GM23248 (cell line): ENCODE results near the gene PDCD5. TPM values are rescaled to one million over a fixed set of nuclear protein-coding genes. Genes with fewer than 3 reads are reported as not detected.
A peak's percentile ranks its signal among the peaks of the same experiment; 100 is the strongest.
"Not testable (repeated sequence)": the region's sequence is repeated elsewhere in the genome, so short reads cannot be mapped to it uniquely, and the experiment has no call there.

Experiments
- DNase-seq: peaks from one replicate; pipeline ENCODE4 v3.0.0-alpha.2; 2015
- H2AFZ ChIP-seq: fragments of 200-600 bp; sonication (generic); 2 replicates; pipeline ENCODE4 v1.6.1; 2016; ENCODE audit warnings: antibody characterized with exemption
- H3F3A ChIP-seq: fragments of 200-600 bp; sonication (generic); 2 replicates; pipeline ENCODE4 v1.6.1; 2016; ENCODE audit warnings: mild to moderate bottlenecking, antibody characterized with exemption, mixed run types; ENCODE audit not compliant: insufficient read depth
- H3K27ac ChIP-seq: fragments of 200-600 bp; sonication (generic); 2 replicates; pipeline ENCODE4 v1.5.1; 2016; ENCODE audit warnings: mild to moderate bottlenecking
- H3K27me3 ChIP-seq: fragments of 200-600 bp; sonication (generic); replicated peaks from 2 replicates; pipeline ENCODE4 v1.6.1; 2016; ENCODE audit warnings: mild to moderate bottlenecking; ENCODE audit not compliant: insufficient read depth
- H3K36me3 ChIP-seq: fragments of 200-600 bp; sonication (generic); 2 replicates; pipeline ENCODE4 v1.6.1; 2016; ENCODE audit warnings: low read depth, mild to moderate bottlenecking
- H3K4me1 ChIP-seq: fragments of 200-600 bp; sonication (generic); 2 replicates; pipeline ENCODE4 v1.6.1; 2016; ENCODE audit warnings: mild to moderate bottlenecking; ENCODE audit not compliant: insufficient read depth
- H3K4me2 ChIP-seq: fragments of 200-600 bp; sonication (generic); one replicate; pipeline ENCODE4 v1.6.1; 2016; ENCODE audit warnings: mild to moderate bottlenecking; ENCODE audit not compliant: unreplicated experiment
- H3K4me3 ChIP-seq: fragments of 200-600 bp; sonication (generic); 2 replicates; pipeline ENCODE4 v1.5.1; 2016; ENCODE audit warnings: mild to moderate bottlenecking
- H3K79me2 ChIP-seq: fragments of 200-600 bp; sonication (generic); 2 replicates; pipeline ENCODE4 v1.6.1; 2016; ENCODE audit warnings: mild to moderate bottlenecking; ENCODE audit not compliant: insufficient read depth
- H3K9ac ChIP-seq: fragments of 200-600 bp; sonication (generic); 2 replicates; pipeline ENCODE4 v1.6.1; 2016; ENCODE audit warnings: mild to moderate bottlenecking
- H3K9me2 ChIP-seq: fragments of 200-600 bp; sonication (generic); 2 replicates; pipeline ENCODE4 v1.6.1; 2016; ENCODE audit warnings: mixed run types, mild to moderate bottlenecking, moderate library complexity; ENCODE audit not compliant: insufficient read depth
- H3K9me3 ChIP-seq: fragments of 200-600 bp; sonication (generic); one replicate; pipeline ENCODE4 v1.6.1; 2017; ENCODE audit warnings: low read depth
- H4K20me1 ChIP-seq: fragments of 200-600 bp; sonication (generic); 2 replicates; pipeline ENCODE4 v1.6.0; 2016; ENCODE audit not compliant: insufficient read depth
- EZH2 ChIP-seq: fragments of 200-600 bp; sonication (generic); IDR thresholded peaks from 2 replicates; pipeline ENCODE4 v1.6.1; 2018; ENCODE audit warnings: antibody characterized with exemption, mild to moderate bottlenecking; ENCODE audit not compliant: insufficient read depth, poor library complexity, severe bottlenecking
- EZH2phosphoT487 ChIP-seq: fragments of 200-600 bp; sonication (generic); IDR thresholded peaks from 2 replicates; pipeline ENCODE4 v1.6.1; 2018; ENCODE audit warnings: antibody characterized with exemption, moderate library complexity, mild to moderate bottlenecking, low read depth; ENCODE audit not compliant: insufficient read depth
- WGBS, 2 experiments: methylation state at CpG; one replicate each; pipeline ENCODE4 v1.1.6; 2015 to 2017; ENCODE audit warnings: low lambda C conversion rate in 2 of 2, low coverage in 1 of 2; ENCODE audit errors: missing lambda C conversion rate in 2 of 2; 5-methylcytosine and 5-hydroxymethylcytosine counted together
- in situ Hi-C: fragments of 300-500 bp; cut with MboI; formaldehyde crosslinking; loops from 2 replicates; pipeline ENCODE4 v1.15.0; 2020
- polyA plus RNA-seq: library from polyadenylated mRNA; unstranded; fragments of >200 nt; fragmentation: Nextera tagmentation; extraction: Ambion mirVana; gene quantifications from 2 replicates; pipeline ENCODE4 v1.2.1, GENCODE V29; 2016
- total RNA-seq: library from RNA; depleted of rRNA; stranded (reverse); fragments of >200 nt; shearing (Covaris generic); gene quantifications from 2 replicates; pipeline ENCODE4 v1.2.3, GENCODE V29; 2014

PDCD5 gene
- total and polyA plus RNA-seq, 2 experiments from 2014 or later: 95.4 to 309 TPM

- DNase-seq: peak; percentile 1
- H3K4me3 ChIP-seq: no peak overlapping the region
- H3K79me2 ChIP-seq: no peaks in the 10 kb centered on the region
- no peaks in the 10 kb centered on the region for H3K4me1 ChIP-seq
- H3K4me2 ChIP-seq: no peak overlapping the region
- no peaks in the 10 kb centered on the region for H3K9me2 ChIP-seq
- no peaks in the 10 kb centered on the region for H3K27me3 ChIP-seq
- H3K9me3 ChIP-seq: no peaks in the 10 kb centered on the region
- H4K20me1 ChIP-seq: no peaks in the 10 kb centered on the region
- no peaks in the 10 kb centered on the region for H3F3A ChIP-seq
- in situ Hi-C loops: no loop called here
- H3K27ac ChIP-seq: no peak overlapping the region
- no peaks in the 10 kb centered on the region for H3K36me3 ChIP-seq
- no peak overlapping the region for H3K9ac ChIP-seq
- TF ChIP-seq EZH2 (no peak), EZH2phosphoT487 (no peak)
- 6 to 13% methylated on average over 3 of the region's 3 CpGs for WGBS, 2 experiments
- H2AFZ ChIP-seq: no peak overlapping the region
Observed at GRCh38 chr19:32540621-32541020, 40.4 kb upstream of the PDCD5 start.

GRCh38 chr19:32541376-32541775 lies 39.6 kb upstream of the PDCD5 start:
- H2AFZ ChIP-seq, H3K36me3 ChIP-seq, H3K9me2 ChIP-seq, H3K4me2 ChIP-seq, H3K9me3 ChIP-seq, H3K9ac ChIP-seq, H3F3A ChIP-seq, H3K79me2 ChIP-seq, DNase-seq, H3K27me3 ChIP-seq, in situ Hi-C loops, H4K20me1 ChIP-seq, H3K27ac ChIP-seq, H3K4me3 ChIP-seq, H3K4me1 ChIP-seq: not testable (repeated sequence)
- WGBS, 2 experiments: 44 to 55% methylated on average over 5 of the region's 5 CpGs

GRCh38 chr19:32542477-32543108 lies 38.4 kb upstream of the PDCD5 start:
- H3K4me1 ChIP-seq: no peaks in the 10 kb centered on the region
- DNase-seq: no peak
- no peaks in the 10 kb centered on the region for H3K27me3 ChIP-seq
- no peak overlapping the region for H2AFZ ChIP-seq
- H3K27ac ChIP-seq: no peak overlapping the region
- WGBS, 2 experiments: 35 to 38% methylated on average over 8 of the region's 8 CpGs
- no peak overlapping the region for H3K4me3 ChIP-seq
- H3F3A ChIP-seq: no peaks in the 10 kb centered on the region
- H3K9me3 ChIP-seq: no peaks in the 10 kb centered on the region
- H3K36me3 ChIP-seq: no peaks in the 10 kb centered on the region
- no peak overlapping the region for H3K9ac ChIP-seq
- H3K79me2 ChIP-seq: no peaks in the 10 kb centered on the region
- no peaks in the 10 kb centered on the region for H4K20me1 ChIP-seq
- no peaks in the 10 kb centered on the region for H3K9me2 ChIP-seq
- TF ChIP-seq EZH2phosphoT487 (no peak), EZH2 (no peak)
- in situ Hi-C loops: no loop called here
- no peak overlapping the region for H3K4me2 ChIP-seq

- H3K79me2 ChIP-seq: no peaks in the 10 kb centered on the region
- no peaks in the 10 kb centered on the region for H4K20me1 ChIP-seq
- H3F3A ChIP-seq: no peaks in the 10 kb centered on the region
- H3K9me3 ChIP-seq: no peaks in the 10 kb centered on the region
- WGBS, 2 experiments: 58% methylated on average over 11 of the region's 11 CpGs
- no peaks in the 10 kb centered on the region for H3K9me2 ChIP-seq
- H3K4me3 ChIP-seq: no peak overlapping the region
- H3K36me3 ChIP-seq: no peaks in the 10 kb centered on the region
- DNase-seq: no peak
- no peaks in the 10 kb centered on the region for H3K4me1 ChIP-seq
- in situ Hi-C loops: no loop called here
- no peak overlapping the region for H2AFZ ChIP-seq
- no peak overlapping the region for H3K9ac ChIP-seq
- no peaks in the 10 kb centered on the region for H3K27me3 ChIP-seq
- no peak overlapping the region for H3K4me2 ChIP-seq
- no peak for TF ChIP-seq EZH2
- TF ChIP-seq EZH2phosphoT487: no peak
- no peak overlapping the region for H3K27ac ChIP-seq
Observed at GRCh38 chr19:32543115-32543900, 37.7 kb upstream of the PDCD5 start.
